ENCODE results near the gene PCYOX1L. TPM values are rescaled to one million over a fixed set of nuclear protein-coding genes. Genes with fewer than 3 reads are reported as not detected.

Gene PCYOX1L
- total RNA-seq, 1 donor from 2014 or later: 21.9 TPM

GRCh38 chr5:149402291-149402690 is 44.4 kb downstream of the PCYOX1L start:
- Mint-ChIP-seq H3K27ac (no peak overlapping the region), H3K27me3 (ENCODE audit: insufficient read depth) (no peaks in the 10 kb centered on the region), H3K4me3 (no peak overlapping the region), H3K4me1 (ENCODE audit: low read depth) (no peaks in the 10 kb centered on the region), H3K9me3 (no peaks in the 10 kb centered on the region), H3K36me3 (ENCODE audit: low read depth) (no peaks in the 10 kb centered on the region)
- no peak for DNase-seq (ENCODE audit: low spot score)
- intact Hi-C loops (cut with micrococcal nuclease): no loop called here

GRCh38 chr5:149403923-149404745 is 46.3 kb downstream of the PCYOX1L start:
- Mint-ChIP-seq H3K4me1 (ENCODE audit: low read depth) (no peaks in the 10 kb centered on the region), H3K27ac (no peak overlapping the region), H3K9me3 (no peaks in the 10 kb centered on the region), H3K36me3 (ENCODE audit: low read depth) (no peaks in the 10 kb centered on the region), H3K4me3 (no peak overlapping the region), H3K27me3 (ENCODE audit: insufficient read depth) (peaks cover 3% of the 10 kb centered on the region)
- intact Hi-C loops (cut with micrococcal nuclease): no loop called here
- no peak for DNase-seq (ENCODE audit: low spot score)

- Mint-ChIP-seq H3K27me3 (ENCODE audit: insufficient read depth) (peaks cover 3% of the 10 kb centered on the region), H3K4me1 (ENCODE audit: low read depth) (no peaks in the 10 kb centered on the region), H3K36me3 (ENCODE audit: low read depth) (no peaks in the 10 kb centered on the region), H3K27ac (no peak overlapping the region), H3K4me3 (no peak overlapping the region), H3K9me3 (no peaks in the 10 kb centered on the region)
- DNase-seq (ENCODE audit: low spot score): no peak
- intact Hi-C loops (cut with micrococcal nuclease): no loop called here
Observed at GRCh38 chr5:149404746-149405549, 47.1 kb downstream of the PCYOX1L start.

- peaks cover 3% of the 10 kb centered on the region for H3K27me3 Mint-ChIP-seq (ENCODE audit: insufficient read depth)
- intact Hi-C loops (cut with micrococcal nuclease): no loop called here
- H3K9me3 Mint-ChIP-seq: no peaks in the 10 kb centered on the region
- H3K36me3 Mint-ChIP-seq (ENCODE audit: low read depth): no peaks in the 10 kb centered on the region
- no peak overlapping the region for H3K27ac Mint-ChIP-seq
- H3K4me1 Mint-ChIP-seq (ENCODE audit: low read depth): no peaks in the 10 kb centered on the region
- no peak for DNase-seq (ENCODE audit: low spot score)
- H3K4me3 Mint-ChIP-seq: no peak overlapping the region
Observed at GRCh38 chr5:149405550-149406202, 47.8 kb downstream of the PCYOX1L start.

GRCh38 chr5:149406203-149406978 is 48.5 kb downstream of the PCYOX1L start:
- Mint-ChIP-seq H3K27me3 (ENCODE audit: insufficient read depth) (peaks cover 3% of the 10 kb centered on the region), H3K27ac (no peak overlapping the region), H3K4me3 (no peak overlapping the region), H3K4me1 (ENCODE audit: low read depth) (no peaks in the 10 kb centered on the region), H3K9me3 (no peaks in the 10 kb centered on the region), H3K36me3 (ENCODE audit: low read depth) (no peaks in the 10 kb centered on the region)
- intact Hi-C loops (cut with micrococcal nuclease): no loop called here
- DNase-seq (ENCODE audit: low spot score): no peak

- Mint-ChIP-seq H3K27me3 (ENCODE audit: insufficient read depth) (peaks cover 3% of the 10 kb centered on the region), H3K4me1 (ENCODE audit: low read depth) (no peaks in the 10 kb centered on the region), H3K36me3 (ENCODE audit: low read depth) (no peaks in the 10 kb centered on the region), H3K4me3 (no peak overlapping the region), H3K9me3 (no peaks in the 10 kb centered on the region), H3K27ac (no peak overlapping the region)
- intact Hi-C loops (cut with micrococcal nuclease): no loop called here
- DNase-seq (ENCODE audit: low spot score): no peak
Observed at GRCh38 chr5:149406979-149407306, 49.1 kb downstream of the PCYOX1L start.

GRCh38 chr5:149407323-149408251 is 49.7 kb downstream of the PCYOX1L start:
- no peaks in the 10 kb centered on the region for H3K4me1 Mint-ChIP-seq (ENCODE audit: low read depth)
- peaks cover 3% of the 10 kb centered on the region for H3K27me3 Mint-ChIP-seq (ENCODE audit: insufficient read depth)
- H3K4me3 Mint-ChIP-seq: no peak overlapping the region
- DNase-seq (ENCODE audit: low spot score): no peak
- no peaks in the 10 kb centered on the region for H3K36me3 Mint-ChIP-seq (ENCODE audit: low read depth)
- no peak overlapping the region for H3K27ac Mint-ChIP-seq
- intact Hi-C loops (cut with micrococcal nuclease): no loop called here
- no peaks in the 10 kb centered on the region for H3K9me3 Mint-ChIP-seq

GRCh38 chr5:149408252-149409099 is 50.6 kb downstream of the PCYOX1L start:
- Mint-ChIP-seq H3K9me3 (no peaks in the 10 kb centered on the region), H3K4me3 (no peak overlapping the region), H3K4me1 (ENCODE audit: low read depth) (no peaks in the 10 kb centered on the region), H3K36me3 (ENCODE audit: low read depth) (no peaks in the 10 kb centered on the region), H3K27me3 (ENCODE audit: insufficient read depth) (peaks cover 5% of the 10 kb centered on the region), H3K27ac (no peak overlapping the region)
- intact Hi-C loops (cut with micrococcal nuclease): no loop called here
- DNase-seq (ENCODE audit: low spot score): no peak

- Mint-ChIP-seq H3K9me3 (no peaks in the 10 kb centered on the region), H3K27ac (no peak overlapping the region), H3K27me3 (ENCODE audit: insufficient read depth) (peaks cover 5% of the 10 kb centered on the region), H3K4me3 (no peak overlapping the region), H3K4me1 (ENCODE audit: low read depth) (no peaks in the 10 kb centered on the region), H3K36me3 (ENCODE audit: low read depth) (no peaks in the 10 kb centered on the region)
- intact Hi-C loops (cut with micrococcal nuclease): no loop called here
- no peak for DNase-seq (ENCODE audit: low spot score)
Observed at GRCh38 chr5:149409268-149409948, 51.6 kb downstream of the PCYOX1L start.

GRCh38 chr5:149410071-149410470 is 52.2 kb downstream of the PCYOX1L start:
- DNase-seq (ENCODE audit: low spot score): no peak
- Mint-ChIP-seq H3K36me3 (ENCODE audit: low read depth) (no peaks in the 10 kb centered on the region), H3K27me3 (ENCODE audit: insufficient read depth) (peaks cover 5% of the 10 kb centered on the region), H3K27ac (no peak overlapping the region), H3K4me3 (no peak overlapping the region), H3K4me1 (ENCODE audit: low read depth) (no peaks in the 10 kb centered on the region), H3K9me3 (no peaks in the 10 kb centered on the region)
- intact Hi-C loops (cut with micrococcal nuclease): no loop called here

All from activated T-helper 1 cell treated with anti-CD3 and anti-CD28 coated beads, Interleukin-12 subunit alpha, Interleukin-12 subunit beta, Interleukin-2, Interleukin-4 antibody, amounts not matched to agents 30 ng/mL and 10 ng/mL and 1 ng/mL, durations not matched to agents 14 hours and 24 hours and 36 hours (primary cell).